GM21360 (cell line): ENCODE measurements around the gene ARF3.
A peak's percentile ranks its signal among the peaks of the same experiment; 100 is the strongest.

Experiments
- ATAC-seq: cut with Tn5 transposase; IDR thresholded peaks from one replicate; pipeline ENCODE4 v1.9.1; 2021; ENCODE audit warnings: mild to moderate bottlenecking, moderate library complexity; ENCODE audit not compliant: unreplicated experiment

The ARF3 gene

DNA sequence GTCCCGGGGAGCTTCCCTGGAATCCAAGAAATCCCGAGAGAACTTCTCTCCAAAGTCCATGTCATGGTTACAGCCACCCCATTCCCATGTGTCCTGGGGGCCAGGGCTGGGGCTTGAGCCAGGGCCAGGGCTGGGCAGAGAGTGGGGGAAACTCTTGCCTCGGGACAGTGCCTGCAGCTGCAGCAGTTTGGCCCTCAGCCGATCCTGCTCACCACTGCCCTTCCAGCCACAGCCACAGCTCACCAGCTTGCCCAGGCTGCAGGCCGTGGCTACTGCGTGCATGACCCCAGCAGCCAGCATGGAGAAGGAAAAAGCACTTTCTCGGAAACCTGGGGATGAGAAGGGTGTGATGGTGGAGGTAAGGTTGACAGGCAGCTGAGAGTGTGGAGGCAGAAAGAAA lies 10.7 kb upstream of the ARF3 start:
- ATAC-seq: no peak

DNA sequence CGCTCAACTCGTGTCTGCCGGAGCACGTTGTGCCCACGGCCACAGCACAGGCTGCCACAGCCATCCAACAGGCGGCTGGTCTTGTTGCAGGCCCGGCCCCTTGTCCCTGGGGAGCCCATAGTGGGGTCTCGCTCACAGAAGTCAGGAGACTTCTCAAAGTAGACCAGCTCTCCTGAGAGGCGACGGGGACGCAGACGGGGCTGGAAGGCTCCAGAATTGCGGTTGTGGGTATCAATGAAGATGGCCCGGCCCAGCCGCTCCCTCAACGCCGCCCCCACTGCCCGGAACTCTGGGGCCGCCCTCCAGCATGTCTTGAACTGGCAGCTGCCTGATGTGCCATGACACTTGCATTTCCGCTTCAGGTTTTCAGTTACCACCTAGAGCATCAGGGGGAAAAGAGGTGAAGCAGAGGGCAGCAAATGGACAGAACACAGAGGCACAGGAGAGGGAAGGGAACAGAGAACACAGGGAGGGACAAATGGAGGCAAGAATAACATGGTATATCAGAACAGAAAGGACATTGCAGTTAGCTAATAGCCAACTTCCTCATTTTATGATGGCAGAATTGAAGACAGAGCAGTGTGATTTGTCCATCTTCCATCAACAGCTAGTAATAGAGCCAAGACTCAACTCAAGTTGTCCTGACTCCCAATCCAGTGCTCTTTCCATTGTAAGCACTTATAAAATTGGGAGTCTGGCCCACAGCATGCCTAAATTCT lies 9.0 kb upstream of the ARF3 start:
- ATAC-seq: no peak

DNA sequence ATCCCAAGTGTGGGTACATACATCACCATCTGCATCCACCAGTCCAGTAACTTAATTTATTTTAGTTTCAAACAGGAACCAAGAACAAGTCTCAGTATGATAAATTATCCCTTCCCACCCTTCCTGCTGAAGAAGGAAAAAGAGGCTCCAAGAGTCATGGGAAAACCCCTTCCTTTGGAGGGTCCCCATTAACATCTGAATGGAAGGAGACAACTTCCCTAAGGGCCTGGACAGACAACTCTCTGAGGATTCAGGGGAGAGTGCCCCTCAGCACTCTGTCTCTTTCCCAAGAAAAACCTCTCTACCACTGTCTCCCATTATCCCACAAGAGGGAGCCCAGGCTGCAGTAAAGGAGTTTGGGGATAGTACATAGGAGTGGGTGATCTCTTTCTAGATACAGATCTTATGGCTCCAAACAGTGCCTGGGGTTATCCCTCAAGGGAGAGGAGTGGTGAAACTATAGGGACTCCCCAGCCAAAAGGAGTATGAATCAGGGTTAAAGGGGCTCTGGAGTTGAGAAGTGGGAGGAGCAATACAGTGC lies 8.1 kb upstream of the ARF3 start:
- no peak for ATAC-seq

DNA sequence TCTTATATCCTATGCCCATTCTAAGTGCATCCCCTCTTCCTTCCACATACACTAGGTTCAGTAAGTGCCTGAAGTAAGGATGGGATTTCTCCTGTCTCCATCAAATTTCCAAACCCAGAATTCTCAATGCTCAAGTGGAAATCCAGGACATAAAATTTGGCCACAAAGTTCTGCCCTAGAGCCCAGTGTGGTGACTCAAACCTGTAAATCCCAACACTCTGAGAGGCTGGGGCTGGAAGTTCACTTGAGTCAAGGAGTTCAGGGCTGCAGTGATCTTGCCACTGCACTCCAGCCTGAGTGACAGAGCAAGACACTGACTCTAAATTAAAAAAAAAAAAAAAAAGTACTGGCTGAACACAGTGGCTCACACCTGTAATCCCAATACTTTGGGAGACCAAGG lies 4.5 kb upstream of the ARF3 start:
- ATAC-seq: no peak

DNA sequence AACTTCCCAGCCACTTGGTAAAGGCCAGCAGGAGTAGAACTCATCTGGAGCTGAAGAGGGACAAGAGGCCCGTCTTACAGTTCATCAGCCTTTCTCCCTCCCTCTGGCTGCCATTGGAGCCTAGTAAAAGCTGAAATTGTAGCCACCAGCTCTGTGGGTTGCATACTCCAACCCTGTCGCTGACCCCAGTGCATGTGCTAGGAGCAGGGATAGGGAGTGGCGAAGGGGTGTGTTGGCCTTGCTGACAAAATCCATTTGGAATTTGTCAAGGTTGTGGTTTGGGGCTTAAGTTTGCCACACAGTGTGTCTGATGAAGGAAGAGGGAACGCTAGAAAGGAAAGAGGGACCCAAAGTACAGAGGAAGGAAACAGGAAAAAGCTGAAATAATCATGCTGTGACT lies 4.0 kb upstream of the ARF3 start:
- ATAC-seq: no peak

DNA sequence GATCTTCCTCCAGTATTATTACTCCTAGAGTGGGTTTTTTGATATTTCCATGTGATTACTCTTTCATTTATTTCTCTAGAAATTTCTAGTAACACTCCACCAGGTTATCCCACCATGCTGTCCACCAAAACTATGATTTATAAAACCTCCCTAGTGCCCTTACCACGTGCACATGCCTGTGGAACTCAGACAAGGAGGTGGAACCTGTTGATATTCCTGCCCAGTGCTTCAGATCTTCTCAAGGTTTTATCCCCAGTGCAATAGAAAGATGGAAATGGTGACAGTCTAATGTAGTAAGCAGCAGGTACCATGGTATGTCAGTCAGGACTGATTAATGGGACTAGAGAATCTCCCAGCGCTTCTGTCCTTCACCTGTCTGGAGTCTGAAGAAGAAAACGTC lies 3.5 kb upstream of the ARF3 start:
- no peak for ATAC-seq

DNA sequence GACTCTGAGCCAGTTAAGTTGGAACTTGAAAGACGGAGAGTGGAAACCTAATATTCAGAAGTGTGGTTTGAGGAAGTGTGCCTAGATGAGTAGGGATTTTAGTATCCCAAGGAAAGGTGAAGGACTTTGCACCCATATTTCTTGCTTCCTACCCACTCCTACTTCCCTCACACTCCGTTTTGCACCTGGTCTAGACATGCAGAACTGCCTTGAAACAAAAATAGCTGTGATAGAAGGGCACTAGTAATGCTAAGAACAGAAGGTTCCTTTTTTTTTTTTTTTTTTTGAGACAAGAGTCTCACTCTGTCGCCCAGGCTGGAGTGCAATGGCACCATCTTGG lies 732 bp upstream of the ARF3 start:
- ATAC-seq: no peak

DNA sequence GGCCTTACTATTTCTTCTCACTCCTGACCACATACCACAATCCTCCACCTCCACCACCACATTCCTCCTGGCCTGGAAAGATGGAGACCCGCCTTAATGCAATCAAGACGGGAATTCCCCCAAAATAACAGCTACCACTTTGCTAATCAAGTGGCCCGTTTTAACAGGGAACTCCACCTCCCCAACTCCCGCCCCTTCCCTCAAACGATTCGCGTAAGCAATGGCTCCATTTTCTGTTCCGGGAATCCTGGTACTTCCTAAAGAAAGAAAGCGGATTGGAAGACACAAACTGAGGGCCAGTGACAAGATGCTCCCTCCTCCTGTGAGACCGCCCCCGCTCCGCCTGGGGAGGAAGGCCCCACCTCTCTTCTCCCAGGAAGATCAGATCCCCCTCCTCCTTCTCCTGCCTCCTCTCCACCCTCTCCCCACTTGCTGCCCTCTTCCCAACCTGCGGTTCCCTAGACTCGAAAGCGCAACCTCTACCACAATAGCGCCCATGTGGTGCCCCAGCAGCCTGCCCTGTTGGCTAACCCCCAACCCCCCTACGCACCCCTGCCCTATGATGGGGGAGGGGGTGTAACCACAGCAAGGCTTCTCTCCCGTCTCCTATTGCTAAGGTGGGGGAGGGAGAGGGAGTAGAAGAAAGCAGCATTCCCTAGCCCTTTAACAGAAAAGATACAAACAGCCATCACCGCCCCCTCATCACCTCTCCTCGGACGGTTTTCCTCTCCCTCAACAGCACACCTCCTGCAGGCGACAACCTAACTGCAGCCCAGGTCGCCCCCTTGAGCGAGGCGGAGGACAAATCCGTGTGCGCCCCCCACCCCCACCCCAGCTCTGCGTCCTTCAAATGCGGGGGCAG lies 777 bp downstream of the ARF3 start:
- ATAC-seq: peak; percentile 20

DNA sequence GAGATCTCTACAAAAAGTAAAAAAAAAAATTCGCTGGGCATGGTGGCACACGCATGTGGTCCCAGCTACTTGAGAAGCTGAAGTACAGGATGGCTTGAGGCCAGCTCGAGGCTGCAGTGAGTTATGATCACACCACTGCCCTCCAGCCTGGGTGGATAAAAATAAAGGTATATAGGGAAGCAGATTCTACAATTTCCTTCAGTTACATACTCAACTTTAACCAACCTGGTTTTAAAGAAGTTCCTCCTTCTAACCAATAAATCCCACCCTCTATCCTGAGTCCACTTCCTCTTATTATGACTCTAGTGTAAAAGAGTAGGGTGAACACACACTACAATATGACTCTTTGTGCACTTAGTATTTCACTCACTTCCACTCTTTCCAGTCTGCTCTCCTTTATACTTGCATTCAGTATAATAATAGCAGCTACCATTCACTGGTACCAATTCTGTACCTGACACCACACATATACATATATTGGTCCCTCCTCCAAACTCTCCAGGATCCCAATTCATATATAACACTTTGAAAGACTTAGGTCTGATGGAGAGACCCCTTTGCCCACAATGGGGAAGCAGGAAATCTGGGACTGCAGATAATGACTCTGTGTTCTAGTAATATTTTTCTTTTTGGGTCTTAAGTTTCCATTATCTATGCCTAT lies 2.3 kb downstream of the ARF3 start:
- no peak for ATAC-seq

DNA sequence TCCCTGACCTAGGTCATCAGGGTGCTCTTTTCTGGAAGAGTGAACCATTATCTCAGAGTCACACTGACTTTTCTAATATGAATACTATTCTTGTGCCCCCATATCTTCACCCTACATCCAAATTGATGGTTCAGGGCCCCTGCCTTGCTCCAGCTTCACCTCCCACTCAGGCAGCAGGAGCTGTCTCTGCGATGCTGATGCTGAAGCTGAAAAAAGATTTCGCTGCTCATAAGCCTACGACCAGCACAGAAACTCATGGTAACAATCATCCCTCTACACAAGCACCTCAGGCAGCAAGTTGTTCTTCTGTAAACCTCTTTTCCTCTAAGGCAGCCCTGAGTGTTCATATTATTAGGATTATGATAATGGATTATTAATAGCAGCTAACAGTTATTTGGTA lies 3.2 kb downstream of the ARF3 start:
- no peak for ATAC-seq

DNA sequence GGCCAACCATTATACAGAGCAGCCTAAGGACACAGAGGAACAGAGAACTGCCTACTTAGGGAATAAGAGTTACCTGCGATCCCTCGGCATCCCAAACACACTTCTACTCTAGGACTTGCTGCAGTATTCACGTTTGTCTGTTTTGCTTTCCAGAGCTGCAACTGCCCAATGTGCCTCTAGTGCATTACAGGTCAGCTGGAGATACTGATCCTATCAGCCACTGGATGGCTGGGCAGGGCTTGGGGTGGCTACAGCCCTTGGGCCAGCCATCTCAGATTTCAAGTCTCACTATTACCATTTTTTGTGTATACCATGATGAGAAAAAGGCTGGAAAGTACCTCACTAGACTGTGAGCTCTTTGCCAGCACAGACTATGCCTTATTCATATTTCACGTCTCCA lies 4.6 kb downstream of the ARF3 start:
- no peak for ATAC-seq

DNA sequence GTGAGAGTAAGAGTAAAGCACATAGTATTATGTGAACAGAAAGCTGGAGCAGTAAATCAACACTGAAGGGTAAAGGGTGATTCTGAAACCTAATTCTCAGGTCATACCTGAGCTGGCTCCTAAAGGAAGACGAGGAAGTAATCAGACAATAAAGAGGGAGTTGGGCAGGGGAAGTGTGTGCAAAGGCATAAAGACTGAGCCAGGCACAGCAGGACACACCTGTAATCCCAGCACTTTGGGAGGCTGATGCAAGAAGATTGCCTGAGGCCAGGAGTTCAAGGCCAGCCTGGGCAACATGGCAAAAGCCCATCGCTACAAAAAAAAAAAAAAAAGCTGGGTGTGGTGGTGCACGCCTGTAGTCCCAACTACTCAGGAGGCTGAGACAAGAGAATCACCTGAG lies 9.6 kb downstream of the ARF3 start:
- ATAC-seq: no peak

DNA sequence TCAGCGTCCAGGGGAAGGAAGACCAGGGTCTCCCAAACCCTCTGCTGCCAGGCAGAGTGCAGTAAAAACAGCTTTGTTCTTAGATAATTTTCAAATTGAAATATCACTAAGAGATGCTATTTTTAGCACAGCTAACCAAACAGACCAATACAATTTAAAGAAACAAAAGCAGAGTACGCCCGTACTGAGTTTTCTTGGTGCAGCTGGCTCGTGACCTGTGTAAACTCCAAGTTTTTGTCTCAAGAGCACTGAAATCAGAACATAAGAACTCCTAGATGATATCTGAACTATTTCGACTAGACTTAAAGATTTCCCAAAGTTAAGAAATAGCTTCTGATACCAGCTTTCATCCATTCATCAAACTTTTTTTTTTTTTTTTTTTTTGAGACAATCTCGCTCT lies 10.3 kb downstream of the ARF3 start:
- no peak for ATAC-seq

DNA sequence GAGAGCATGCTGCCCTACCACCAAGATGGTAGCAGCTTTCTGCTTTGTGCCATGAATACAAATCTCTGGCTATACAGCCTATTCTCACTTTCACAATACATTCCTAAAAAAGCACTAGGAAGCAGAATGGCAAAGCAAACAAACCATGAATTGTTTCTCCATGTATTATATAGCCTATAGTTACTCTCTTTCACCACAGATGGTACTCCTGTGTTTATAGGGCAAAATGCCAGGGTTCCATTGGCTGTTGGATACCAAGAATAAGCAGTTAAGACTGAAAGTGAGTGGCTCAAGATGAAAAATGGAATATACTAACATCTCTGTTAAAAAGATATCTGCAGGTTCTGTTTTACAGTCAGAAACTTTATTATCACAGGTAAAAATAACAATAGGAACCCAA lies 11.1 kb downstream of the ARF3 start:
- ATAC-seq: no peak

DNA sequence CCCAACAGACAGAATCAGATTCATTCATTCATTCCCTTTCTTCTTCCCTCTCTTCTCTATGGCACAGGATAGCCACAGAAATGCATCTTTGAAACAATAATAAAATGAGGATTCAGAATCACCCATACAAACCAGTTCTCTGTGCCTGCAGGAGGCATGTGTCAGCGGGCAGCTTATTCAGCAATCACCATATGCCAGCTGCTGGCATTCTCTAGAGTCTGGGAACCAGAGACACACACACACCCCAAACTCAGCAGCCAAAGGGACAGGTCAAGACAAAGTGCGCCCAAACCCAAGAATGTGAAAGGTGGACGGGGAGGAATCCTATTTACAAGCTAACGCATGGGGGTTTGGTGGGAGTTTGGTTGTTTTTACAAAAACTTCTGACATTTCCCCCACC lies 14.1 kb downstream of the ARF3 start:
- ATAC-seq: no peak

DNA sequence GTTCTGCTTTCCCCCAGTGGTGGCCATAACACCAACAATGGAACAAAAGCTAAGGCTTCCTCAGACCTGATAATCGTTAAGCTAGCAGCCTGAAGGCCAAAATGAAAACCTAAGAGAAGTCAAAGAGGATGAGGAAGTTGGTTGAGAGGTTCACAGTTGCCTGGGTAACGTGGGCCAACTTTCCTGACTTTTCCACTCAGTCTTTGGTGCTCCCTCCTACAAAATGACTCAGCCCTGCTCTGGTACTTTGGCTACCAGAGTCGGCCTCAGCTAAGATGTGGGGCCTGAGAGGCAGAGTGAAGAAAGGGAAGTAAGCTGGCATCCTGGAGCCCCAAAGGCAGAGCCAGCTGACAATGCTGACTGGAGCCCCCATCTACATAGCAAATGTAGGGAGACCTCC lies 17.1 kb downstream of the ARF3 start:
- ATAC-seq: no peak

DNA sequence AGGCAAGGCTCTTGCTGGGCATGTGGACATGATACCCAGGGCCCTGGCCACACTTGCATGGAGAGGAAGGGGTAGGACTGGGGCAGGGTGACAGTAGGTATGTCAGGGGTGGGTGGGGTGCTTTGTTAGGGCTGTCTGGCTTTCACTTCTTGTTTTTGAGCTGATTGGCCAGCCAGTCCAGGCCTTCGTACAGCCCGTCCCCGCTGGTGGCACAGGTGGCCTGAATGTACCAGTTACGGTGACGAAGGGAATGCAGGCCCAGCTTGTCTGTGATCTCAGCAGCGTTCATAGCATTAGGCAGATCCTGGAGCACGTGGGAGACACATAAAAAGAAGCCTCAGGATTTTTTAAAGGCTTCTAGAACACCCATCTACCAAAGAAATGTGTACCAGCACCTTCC lies 18.5 kb downstream of the ARF3 start:
- no peak for ATAC-seq

DNA sequence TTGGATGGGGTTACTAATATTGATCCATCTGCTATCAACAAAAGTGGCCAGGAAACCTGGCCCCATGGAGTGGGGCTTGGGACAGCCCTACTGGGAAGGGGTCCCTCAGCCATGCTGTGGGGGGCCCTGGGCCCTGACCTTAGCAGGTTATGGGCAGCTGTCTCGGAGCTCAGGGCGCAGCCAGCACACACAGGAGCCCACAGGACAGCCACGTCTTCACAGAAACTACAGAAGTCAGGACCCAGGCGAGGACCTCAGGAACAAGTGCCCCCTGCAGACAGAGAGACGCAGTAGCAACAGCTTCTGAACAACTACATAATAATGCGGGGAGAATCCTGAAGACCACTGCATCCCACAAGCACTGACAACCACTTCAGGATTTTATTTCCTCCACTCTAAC lies 20.1 kb downstream of the ARF3 start:
- ATAC-seq: no peak

DNA sequence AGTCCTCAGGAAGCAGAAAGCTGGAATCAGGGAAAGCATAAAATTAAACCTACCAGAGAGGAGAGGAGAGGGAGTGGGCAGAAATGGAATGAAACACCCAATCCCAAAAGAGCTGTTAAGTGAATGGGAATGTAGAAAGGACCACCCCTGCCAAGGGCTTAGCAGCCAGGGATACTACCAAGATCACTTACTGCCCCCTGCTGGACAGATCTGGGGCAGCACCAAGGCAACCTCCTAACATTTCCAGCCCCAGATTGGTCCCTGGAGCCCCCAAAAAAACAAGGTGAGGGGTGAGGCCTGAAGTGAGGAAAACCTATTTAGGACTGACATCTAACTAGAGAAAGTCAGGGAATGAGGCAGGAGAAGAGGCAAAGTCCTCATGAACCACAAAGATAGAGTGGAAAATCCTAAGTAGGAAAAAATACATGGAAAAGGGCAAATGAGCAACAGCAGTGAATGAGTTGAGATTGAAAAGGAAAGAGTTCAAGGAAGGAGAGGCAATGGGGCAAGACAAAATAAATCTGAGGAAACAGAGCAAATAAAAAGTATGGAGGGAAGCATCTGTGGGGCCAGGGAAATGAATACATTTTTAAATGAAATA lies 20.8 kb downstream of the ARF3 start:
- no peak for ATAC-seq

DNA sequence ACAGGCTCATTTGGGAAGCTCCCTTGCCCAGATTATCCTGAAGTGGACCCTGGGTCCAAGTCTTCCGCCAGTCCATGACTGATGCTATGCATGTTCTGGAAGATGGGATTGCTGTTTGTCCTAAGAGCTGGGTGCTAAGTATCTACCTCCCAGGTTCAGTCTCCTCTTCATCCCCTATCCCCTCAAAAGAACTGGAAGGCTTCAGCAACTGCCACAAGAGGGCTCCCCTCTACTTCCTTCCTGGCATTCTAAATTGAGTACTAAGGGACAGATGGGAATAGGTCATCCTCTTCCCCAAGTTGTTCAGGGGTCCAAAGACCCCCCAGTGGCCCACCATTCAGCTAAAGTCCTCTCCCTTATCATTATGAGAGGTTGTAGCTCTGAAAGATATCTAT lies 23.0 kb downstream of the ARF3 start:
- ATAC-seq: no peak

DNA sequence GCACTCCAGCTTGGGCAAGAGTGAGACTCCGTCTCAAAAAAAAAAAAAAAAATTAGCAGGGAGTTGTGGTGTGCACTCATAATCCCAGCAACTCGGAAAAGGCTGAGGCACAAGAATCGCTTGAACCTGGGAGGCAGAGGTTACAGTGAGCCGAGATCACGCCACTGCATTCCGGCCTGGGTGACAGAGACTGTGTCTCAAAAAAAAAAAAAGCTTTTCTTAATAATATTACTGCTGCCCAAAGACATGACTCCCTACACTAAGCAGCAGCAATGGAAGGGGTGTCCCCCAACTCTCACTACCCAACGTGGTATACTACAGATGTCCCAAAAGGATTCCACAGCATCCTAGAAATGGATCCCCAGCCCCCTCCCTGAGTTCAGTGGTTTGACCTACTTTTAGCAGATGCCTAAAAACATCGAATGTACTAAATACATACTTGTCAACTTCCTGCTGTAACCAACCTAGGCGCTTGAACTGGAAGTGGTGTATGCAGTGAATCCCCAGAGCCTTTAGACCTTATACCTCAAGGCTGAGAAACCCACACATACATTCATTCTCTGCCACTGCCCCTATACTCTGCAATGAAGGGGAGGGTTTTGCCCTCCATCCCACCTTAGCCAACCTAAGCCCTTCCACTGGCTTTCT lies 23.5 kb downstream of the ARF3 start:
- no peak for ATAC-seq
